NCI-H1694 treated with DMSO at 0.1 percent for 48 hours (cell line): ENCODE data around the gene LRRC52.

ENCODE experiments used
- DNase-seq: peaks from one replicate; lab custom pipeline; 2025; lab: John Stamatoyannopoulos, UW

The LRRC52 gene

GRCh38 chr1:165537356-165538109, 6.3 kb upstream of the LRRC52 start:
- DNase-seq: no peak

- no peak for DNase-seq
Measured at GRCh38 chr1:165539306-165539705, 4.5 kb upstream of the LRRC52 start.

- no peak for DNase-seq
Measured at GRCh38 chr1:165539908-165540307, 3.9 kb upstream of the LRRC52 start.

DNA sequence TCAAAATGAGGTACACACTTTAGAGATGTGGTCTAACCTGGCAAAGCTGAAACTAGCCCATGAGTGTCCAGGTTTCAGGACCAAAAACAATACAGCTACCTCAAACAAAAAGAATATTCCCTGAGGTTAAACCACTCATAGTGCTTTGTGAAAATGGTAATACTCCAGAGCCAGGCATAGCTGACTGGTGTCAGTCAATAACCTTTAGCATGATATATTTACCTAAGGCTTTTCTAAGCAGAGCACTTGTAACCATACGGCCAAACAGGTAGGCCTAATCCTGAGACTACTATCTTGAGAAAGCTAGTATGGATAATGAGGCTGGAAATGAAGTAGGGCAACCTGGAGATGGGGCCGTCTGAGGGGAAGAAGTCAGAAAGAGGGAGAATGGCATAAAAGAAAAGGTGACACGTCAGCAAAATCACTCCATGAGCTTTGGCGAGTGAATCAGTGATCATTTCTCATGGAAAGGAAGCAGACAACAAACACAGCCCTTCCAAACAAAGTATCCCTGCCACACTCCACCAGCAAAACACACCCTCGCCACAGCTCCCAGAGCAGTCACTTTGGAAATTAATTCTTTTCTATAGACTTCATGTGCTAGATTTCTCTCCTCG, 1.7 kb upstream of the LRRC52 start:
- DNase-seq: no peak

- DNase-seq: no peak
Measured at GRCh38 chr1:165542647-165543046, 1.2 kb upstream of the LRRC52 start.

DNA sequence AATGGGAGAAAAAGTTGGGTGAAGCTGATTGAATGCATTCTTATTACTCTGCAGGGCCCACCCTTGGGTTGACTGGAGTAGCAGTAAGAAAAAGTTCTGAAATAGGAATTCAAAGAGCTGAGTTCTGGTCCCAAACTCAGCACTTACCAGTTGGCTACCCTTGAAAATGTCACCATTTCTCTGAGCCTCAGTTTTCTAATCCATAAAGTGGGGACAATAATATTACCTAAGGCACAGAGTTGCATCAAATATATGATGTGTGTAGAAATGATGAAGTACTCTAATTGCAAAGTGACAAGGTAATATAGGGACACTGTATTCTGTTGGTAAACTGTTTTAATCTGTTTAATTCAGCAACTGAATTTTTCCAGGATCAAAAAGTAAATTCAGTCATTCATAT, 1.2 kb downstream of the LRRC52 start:
- no peak for DNase-seq

GRCh38 chr1:165545974-165546373, 2.2 kb downstream of the LRRC52 start:
- DNase-seq: no peak

DNA sequence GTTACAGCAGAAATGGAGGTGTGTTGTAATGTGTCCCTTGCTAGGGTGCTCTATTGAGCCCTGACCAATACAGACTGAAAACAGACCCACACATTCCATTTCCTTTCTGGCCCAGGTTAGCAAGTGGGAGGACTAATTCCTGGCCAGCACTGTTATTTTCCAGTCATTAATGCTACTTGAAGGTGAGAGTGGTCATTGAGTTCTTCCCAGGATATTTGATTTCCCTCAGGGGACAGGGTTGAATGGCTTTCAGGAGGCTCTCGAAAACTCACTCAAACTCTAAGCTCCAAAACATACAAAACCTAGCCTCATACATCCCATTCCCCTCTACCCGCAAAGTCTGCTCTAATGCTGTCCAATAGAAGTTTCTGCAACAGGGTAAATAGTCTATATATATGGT, 6.2 kb downstream of the LRRC52 start:
- no peak for DNase-seq

GRCh38 chr1:165551469-165551868, 7.7 kb downstream of the LRRC52 start:
- no peak for DNase-seq

GRCh38 chr1:165560883-165561656, 17.3 kb downstream of the LRRC52 start:
- no peak for DNase-seq

GRCh38 chr1:165562571-165562970, 18.8 kb downstream of the LRRC52 start:
- no peak for DNase-seq

GRCh38 chr1:165563551-165563950, 19.8 kb downstream of the LRRC52 start:
- DNase-seq: no peak

DNA sequence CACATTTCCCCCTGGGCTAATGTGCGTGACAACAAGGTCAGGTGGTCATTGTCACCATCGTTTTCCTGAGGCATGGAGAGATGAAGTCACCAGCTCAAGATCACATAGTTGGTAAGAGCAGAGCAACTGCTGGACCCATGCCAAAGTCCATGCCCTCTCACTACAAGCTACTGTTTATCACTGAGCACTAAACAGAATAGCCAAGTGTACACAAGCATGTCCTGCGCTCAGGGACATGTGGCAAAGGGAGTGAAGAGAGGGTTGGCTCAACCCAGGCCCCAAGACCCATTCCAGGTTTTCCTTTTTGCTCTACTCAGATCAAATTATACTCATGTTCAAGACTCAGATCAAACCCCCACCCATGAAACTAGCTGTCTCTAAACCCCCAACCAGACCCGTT, 20.8 kb downstream of the LRRC52 start:
- DNase-seq: no peak

- DNase-seq: no peak
Measured at GRCh38 chr1:165565751-165566490, 22.1 kb downstream of the LRRC52 start.

DNA sequence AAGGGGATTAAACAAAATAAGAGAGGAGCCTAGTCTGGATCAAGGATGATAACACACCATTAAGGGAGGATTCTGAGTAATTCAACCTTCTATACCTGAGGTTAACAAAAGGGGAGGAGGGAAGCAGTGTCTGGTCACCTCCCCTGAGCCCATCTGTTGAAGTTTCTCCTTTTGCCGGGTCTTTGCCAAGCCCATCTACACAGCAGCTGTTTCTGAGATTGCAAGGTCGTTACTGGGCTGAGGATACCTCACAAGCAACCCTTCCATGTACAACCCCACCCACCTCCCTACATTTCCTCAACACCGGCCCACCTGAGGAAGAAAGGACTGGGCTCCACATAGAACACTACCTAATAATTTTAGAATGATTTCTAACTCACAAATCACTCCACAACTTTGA, 26.3 kb downstream of the LRRC52 start:
- peak; percentile 41 for DNase-seq

DNA sequence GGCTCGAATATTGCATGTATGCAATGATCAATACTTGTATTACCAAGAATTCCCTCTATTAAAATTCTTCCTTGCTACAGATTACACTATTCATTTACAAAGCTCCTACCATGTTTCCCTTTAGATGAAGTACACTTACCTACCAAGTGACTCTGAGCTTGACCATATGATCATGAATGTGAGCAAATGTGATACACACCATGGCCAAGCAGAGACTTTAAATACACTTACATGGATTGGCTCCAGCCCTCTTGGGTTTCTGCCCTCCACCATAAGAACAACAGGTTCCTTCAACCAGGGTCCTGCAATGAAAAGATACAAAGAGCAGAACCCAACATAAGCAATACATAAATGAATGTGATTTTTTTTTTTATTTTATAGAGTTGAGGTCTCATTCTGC, 30.0 kb downstream of the LRRC52 start:
- no peak for DNase-seq

DNA sequence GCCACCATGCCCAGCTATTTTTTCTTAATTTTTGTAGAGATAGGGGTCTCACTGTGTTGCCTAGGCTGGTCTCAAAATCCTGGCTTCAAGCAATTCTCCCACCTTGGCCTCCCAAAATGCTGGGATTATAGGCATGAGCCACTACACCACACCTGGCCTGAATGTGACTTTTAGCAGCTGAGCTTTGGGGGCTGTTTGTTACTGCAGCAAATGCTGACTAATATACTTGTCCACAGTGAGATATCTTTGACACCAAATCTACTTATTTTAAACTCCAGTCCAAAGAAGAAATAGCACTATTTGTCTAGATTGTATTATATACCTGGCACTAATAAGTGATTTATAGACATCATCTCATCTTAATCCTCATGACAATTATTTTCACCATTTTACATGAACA, 30.5 kb downstream of the LRRC52 start:
- no peak for DNase-seq

DNA sequence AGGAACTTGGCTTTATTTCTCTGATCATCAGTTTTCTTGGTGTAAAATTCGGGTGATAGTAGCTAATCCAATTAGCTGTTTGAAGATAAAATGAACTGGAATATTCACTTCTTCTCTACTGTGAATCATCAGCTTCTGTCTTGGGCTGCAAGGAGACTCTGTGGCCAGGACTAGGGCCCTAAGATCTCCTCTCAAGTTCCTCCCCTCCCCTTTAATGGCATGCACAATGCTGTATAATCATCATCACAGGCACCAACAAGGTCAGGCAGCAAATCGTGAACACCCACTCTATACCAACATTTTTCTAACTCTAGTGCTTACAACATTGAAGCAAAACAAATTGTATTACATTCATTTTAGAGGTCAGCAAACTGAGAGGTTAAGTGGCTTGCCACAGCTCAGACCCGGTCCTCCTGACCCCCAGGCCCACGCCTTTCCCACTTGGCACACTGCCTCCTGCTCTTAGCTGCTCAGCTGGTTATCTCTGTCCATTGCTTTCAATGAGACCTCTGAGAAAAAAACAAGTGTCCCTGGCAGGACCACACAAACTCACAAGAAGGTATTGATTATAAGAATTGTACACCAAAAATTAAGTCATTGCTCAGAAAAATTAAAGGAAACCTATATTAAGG, 31.8 kb downstream of the LRRC52 start:
- no peak for DNase-seq

GRCh38 chr1:165576536-165576935, 32.7 kb downstream of the LRRC52 start:
- no peak for DNase-seq

DNA sequence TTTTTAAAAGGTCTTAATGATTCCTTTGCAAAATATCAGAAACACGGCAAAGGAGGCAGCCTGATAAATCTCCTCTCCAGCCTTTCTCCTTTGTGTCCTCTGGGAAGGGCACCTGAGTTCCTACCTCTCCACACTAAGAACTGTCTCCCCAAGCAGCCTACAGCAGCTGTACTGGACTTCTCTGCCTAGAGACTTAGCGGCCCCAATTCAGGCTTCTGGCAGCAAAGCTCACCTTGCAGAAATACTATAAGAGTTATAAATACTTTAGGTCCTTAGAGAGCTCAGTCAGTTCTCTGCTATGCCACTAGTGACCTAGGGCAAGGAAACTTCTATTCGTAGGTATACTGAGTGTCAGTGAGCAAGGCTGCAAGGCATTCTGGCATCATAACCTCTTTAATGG, 33.9 kb downstream of the LRRC52 start:
- DNase-seq: no peak

DNA sequence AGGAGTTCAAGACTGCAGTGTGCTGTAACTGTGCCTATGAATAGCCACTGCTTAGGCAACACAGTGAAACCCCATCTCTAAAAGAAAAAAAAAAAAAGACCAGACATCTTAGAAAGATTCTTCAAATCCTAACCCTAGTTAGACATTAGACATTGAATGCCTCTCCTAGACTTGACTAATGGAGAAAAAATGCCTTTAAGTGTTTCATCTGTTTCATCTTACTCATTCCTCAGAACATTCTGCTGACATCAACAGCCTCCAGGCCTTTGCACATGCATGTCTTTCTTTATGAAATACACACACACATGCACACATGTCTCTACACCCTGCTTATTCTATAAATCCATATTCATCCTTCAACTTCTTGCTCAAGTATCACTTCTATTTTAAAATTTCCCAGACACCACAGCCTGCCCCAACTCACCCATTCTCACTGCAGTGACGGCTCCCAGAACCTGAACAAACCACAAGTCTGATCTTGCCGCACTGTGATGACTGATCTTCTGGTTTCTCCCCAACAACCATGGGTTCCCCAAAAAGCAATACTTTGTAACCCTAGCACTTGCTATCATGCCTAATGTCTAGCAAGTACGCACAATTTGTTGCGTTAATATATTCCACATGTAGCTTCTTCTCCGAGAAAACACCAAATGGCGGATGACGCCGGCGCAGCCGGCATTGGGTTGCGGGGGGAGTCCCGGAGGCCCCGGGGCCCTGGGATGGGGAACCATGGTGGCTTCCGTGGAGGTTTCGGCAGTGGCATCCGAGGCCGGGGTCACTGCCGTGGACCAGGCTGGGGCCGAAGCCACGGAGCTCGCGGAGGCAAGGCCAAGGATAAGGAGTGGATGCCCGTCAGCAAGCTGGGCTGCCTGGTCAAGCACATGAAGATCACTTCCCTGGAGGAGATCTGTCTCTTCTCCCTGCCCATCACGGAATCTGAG, 37.4 kb downstream of the LRRC52 start:
- no peak for DNase-seq
